OCI-LY3 (cell line): ENCODE measurements around the gene CLCN5.

ENCODE experiments used
- CTCF ChIP-seq: fragments of 200-600, 300-600 bp; sonication (generic); IDR thresholded peaks from 2 replicates; pipeline ENCODE4 v1.5.1; 2014; ENCODE audit warnings: antibody characterized with exemption, low read length, low read depth
- EZH2phosphoT487 ChIP-seq: fragments of 200-600 bp; shearing (Covaris generic); IDR thresholded peaks from 2 replicates; pipeline ENCODE4 v1.6.1; 2018; ENCODE audit warnings: antibody characterized with exemption, mixed run types, low read depth

GRCh38 chrX:50088645-50089044 is 166.2 kb downstream of the CLCN5 start:
- TF ChIP-seq CTCF = no peak
- TF ChIP-seq EZH2phosphoT487 = no peak
